PC-3 (cell line): Measurements from ENCODE around the gene VPS52.

Experiments
- CTCF ChIP-seq: fragments of 300-600 bp; sonication (generic); conservative IDR thresholded peaks from 2 replicates; pipeline ENCODE4 v1.5.1; 2017; ENCODE audit warnings: antibody characterized with exemption, low read depth, mild to moderate bottlenecking, low read length
- EZH2phosphoT487 ChIP-seq: fragments of 300-600 bp; sonication (generic); IDR thresholded peaks from 2 replicates; pipeline ENCODE4 v1.6.1; 2018; ENCODE audit warnings: mild to moderate bottlenecking, antibody characterized with exemption, low read length, borderline replicate concordance

DNA sequence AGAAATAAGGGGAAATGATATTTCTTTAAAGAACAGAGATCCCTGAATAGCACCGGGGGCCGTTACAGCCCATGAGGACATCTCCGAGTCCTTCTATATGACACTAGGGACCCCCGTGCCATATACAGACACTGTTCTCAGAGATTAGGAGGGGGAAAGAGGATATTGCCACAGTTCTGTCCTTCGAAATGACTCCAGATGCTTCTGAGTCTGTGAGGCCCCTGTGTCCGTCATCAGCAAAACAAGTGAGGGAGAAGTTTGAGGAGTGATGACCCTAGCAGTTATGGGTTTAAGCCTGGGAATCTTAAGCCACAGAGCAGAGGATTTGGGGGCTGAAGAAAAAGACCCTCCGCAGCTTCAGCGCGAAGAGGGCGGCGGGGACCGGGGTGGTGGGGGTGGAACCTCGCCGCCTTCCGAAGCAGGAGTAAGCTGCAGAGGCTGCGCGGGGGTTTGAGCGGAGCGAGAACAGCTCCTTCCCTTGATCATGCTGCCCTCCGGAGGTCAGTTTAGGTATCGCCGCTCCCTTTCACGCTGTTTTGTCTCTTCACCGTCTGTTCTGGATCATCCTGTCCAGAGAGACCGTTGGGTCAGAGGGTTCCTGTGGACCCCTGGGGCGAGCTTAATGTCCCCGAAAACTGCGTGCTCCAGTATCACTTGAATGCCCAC is 23.6 kb downstream of the VPS52 start:
- TF ChIP-seq CTCF (peak; percentile 83), EZH2phosphoT487 (no peak)
